CD4-positive, alpha-beta T cell (primary cell): ENCODE results near the gene ABCC3. TPM values are rescaled to one million over a fixed set of nuclear protein-coding genes. Genes with fewer than 3 reads are reported as not detected.

Source experiments
- ATAC-seq: fragments of 200-7000 bp; cut with Tn5 transposase; one replicate; pipeline ENCODE4 v1.10.0; 2022; ENCODE audit warnings: mild to moderate bottlenecking; ENCODE audit not compliant: poor library complexity
- CTCF ChIA-PET: fragments of 350-600 bp; sonication (Branson Sonifier 250); formaldehyde crosslinking; loops from one replicate; lab custom pipeline; 2021; ENCODE audit warnings: antibody characterized with exemption, inconsistent platforms; lab: Charles Lee
- POLR2A ChIA-PET: fragments of 350-600 bp; sonication (Branson Sonifier 250); formaldehyde crosslinking; loops from one replicate; lab custom pipeline; 2021; ENCODE audit warnings: antibody characterized with exemption, inconsistent platforms; lab: Charles Lee
- DNase-seq, 14 experiments: peaks; one replicate each; pipeline ENCODE4 v3.0.0-alpha.2; 2013 to 2020; ENCODE audit warnings: mixed read lengths in 2 of 14
- H3K27ac ChIP-seq, 2 donors: one replicate each; pipeline versions ENCODE4 v1.5.1 to v1.7.0; 2013; ENCODE audit warnings: low read length in 2 of 2, low read depth in 1 of 2, mild to moderate bottlenecking in 1 of 2
- H3K27me3 ChIP-seq, 2 experiments: 1 replicate in 1 of 2; 2 replicates in 1 of 2; pipeline versions ENCODE4 v1.6.1 to v1.7.0; 2013; ENCODE audit warnings: low read length in 2 of 2, control low read depth in 1 of 2, mild to moderate bottlenecking in 1 of 2, moderate library complexity in 1 of 2; ENCODE audit not compliant: insufficient read depth in 2 of 2, control insufficient read depth in 1 of 2
- H3K36me3 ChIP-seq: one replicate; pipeline ENCODE4 v1.6.1; 2013; ENCODE audit warnings: low read length, control low read depth; ENCODE audit not compliant: insufficient read depth
- H3K4me1 ChIP-seq: one replicate; pipeline ENCODE4 v1.6.1; 2013; ENCODE audit warnings: low read length, control low read depth; ENCODE audit not compliant: insufficient read depth
- H3K4me3 ChIP-seq: one replicate; pipeline ENCODE4 v1.5.1; 2013; ENCODE audit warnings: mild to moderate bottlenecking, low read length, moderate library complexity
- H3K9me3 ChIP-seq, 2 experiments: 1 replicate in 1 of 2; 2 replicates in 1 of 2; pipeline versions ENCODE4 v1.6.1 to v1.7.0; 2013; ENCODE audit warnings: low read length in 2 of 2, mild to moderate bottlenecking in 2 of 2, control low read depth in 1 of 2, moderate library complexity in 1 of 2; ENCODE audit not compliant: control insufficient read depth in 1 of 2, insufficient read depth in 1 of 2
- H3K27ac Mint-ChIP-seq: one replicate; pipeline ENCODE4 v1.8.0; 2020; ENCODE audit warnings: mixed read lengths
- H3K27me3 Mint-ChIP-seq: one replicate; pipeline ENCODE4 v1.8.0; 2021; ENCODE audit warnings: mixed read lengths
- H3K36me3 Mint-ChIP-seq: one replicate; pipeline ENCODE4 v1.8.0; 2021; ENCODE audit warnings: low read depth, mixed read lengths
- H3K4me1 Mint-ChIP-seq: one replicate; pipeline ENCODE4 v1.8.0; 2021; ENCODE audit warnings: low read depth, mixed read lengths
- H3K4me3 Mint-ChIP-seq: one replicate; pipeline ENCODE4 v1.8.0; 2020; ENCODE audit warnings: mild to moderate bottlenecking, mixed read lengths
- H3K9me3 Mint-ChIP-seq: one replicate; pipeline ENCODE4 v1.8.0; 2020; ENCODE audit warnings: mixed read lengths
- intact Hi-C, 2 experiments: fragments of 100-400 bp; cut with DNase I in 1 of 2; cut with micrococcal nuclease in 1 of 2; formaldehyde crosslinking; loops; one replicate each; pipeline versions ENCODE4 v1.15.1 to v1.9.0; 2023 to 2025; cut with DNase I, micrococcal nuclease
- total RNA-seq, 174 experiments: library from RNA in 2 of 174; stranded (reverse) in 2 of 174; gene quantifications; one replicate each; pipeline ENCODE4 v1.2.3 and lab custom pipeline; 2021 to 2026
- TF ChIP-seq, protein P1 (sequence below): fragments of 200-600 bp; IDR thresholded peaks from one replicate; pipeline ENCODE4 v1.8.0; 2022; ENCODE audit warnings: antibody characterized with exemption, mild to moderate bottlenecking

The ABCC3 gene
- total RNA-seq, 2 experiments from 2014 or later: 0.19 TPM; not detected in 1

DNA sequence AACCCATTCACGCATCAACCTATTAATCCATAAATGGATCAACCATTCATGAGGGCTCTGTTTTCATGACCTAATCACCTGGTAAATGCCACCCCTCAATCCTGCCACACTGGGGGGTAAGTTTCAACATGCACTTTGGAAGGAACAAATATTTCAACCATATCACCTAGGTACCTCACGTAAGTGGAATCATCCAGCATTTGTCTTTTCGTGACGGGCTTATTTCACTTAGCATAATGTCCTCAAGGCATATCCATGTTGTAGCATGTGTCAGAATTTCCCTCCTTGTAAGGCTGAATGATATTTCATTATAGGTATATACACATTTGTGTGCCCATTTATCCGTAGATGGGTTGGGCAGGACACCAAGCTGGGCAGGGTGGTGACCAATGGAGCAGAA, 37.4 kb downstream of the ABCC3 start:
- H3K27ac Mint-ChIP-seq: no peak overlapping the region
- CTCF ChIA-PET: no interaction called here
- H3K4me3 ChIP-seq: no peak overlapping the region
- H3K4me1 Mint-ChIP-seq: no peaks in the 10 kb centered on the region
- H3K27me3 ChIP-seq: no peaks in the 10 kb centered on the region
- no peaks in the 10 kb centered on the region for H3K36me3 Mint-ChIP-seq
- H3K27me3 Mint-ChIP-seq: no peaks in the 10 kb centered on the region
- intact Hi-C loops: no loop called here
- TF ChIP-seq, protein P1, sequence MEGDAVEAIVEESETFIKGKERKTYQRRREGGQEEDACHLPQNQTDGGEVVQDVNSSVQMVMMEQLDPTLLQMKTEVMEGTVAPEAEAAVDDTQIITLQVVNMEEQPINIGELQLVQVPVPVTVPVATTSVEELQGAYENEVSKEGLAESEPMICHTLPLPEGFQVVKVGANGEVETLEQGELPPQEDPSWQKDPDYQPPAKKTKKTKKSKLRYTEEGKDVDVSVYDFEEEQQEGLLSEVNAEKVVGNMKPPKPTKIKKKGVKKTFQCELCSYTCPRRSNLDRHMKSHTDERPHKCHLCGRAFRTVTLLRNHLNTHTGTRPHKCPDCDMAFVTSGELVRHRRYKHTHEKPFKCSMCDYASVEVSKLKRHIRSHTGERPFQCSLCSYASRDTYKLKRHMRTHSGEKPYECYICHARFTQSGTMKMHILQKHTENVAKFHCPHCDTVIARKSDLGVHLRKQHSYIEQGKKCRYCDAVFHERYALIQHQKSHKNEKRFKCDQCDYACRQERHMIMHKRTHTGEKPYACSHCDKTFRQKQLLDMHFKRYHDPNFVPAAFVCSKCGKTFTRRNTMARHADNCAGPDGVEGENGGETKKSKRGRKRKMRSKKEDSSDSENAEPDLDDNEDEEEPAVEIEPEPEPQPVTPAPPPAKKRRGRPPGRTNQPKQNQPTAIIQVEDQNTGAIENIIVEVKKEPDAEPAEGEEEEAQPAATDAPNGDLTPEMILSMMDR: no peak
- no peak overlapping the region for H3K27ac ChIP-seq
- no peaks in the 10 kb centered on the region for H3K4me1 ChIP-seq
- DNase-seq (no peak), ATAC-seq (no peak)
- no peaks in the 10 kb centered on the region for H3K9me3 Mint-ChIP-seq
- no peaks in the 10 kb centered on the region for H3K9me3 ChIP-seq
- no peak overlapping the region for H3K4me3 Mint-ChIP-seq
- no peaks in the 10 kb centered on the region for H3K36me3 ChIP-seq
- POLR2A ChIA-PET: no interaction called here

DNA sequence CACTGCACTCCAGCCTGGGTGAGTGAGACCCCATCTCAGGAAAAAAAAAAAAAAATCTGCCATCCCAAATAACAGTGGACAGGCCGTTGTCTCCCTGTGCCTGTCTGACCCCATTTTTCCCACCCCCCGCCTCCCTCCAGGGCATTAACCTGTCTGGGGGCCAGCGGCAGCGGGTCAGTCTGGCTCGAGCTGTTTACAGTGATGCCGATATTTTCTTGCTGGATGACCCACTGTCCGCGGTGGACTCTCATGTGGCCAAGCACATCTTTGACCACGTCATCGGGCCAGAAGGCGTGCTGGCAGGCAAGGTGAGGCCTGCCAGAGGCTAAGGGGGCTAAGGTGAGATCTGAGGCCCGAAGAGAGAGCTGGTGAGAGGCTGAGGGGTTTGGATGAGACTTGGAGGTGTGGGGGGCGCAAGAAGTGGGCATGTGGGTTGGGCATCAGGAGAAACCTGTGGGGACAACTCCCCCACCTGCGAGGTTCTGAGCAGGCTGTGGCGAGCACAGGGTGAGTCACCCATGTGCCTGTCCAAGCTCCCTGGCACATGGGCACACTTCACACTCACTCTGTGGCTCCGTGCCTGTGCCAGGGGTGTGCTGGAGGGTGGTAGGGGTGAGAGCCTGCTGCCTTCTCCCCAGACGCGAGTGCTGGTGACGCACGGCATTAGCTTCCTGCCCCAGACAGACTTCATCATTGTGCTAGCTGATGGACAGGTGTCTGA, 38.3 kb downstream of the ABCC3 start:
- ChIA-PET CTCF (no interaction called here), POLR2A (no interaction called here)
- H3K27ac Mint-ChIP-seq: no peak overlapping the region
- H3K4me3 ChIP-seq: no peak overlapping the region
- no peak for ATAC-seq
- DNase-seq: no peak
- H3K4me1 ChIP-seq: no peaks in the 10 kb centered on the region
- no peaks in the 10 kb centered on the region for H3K4me1 Mint-ChIP-seq
- no peaks in the 10 kb centered on the region for H3K36me3 ChIP-seq
- TF ChIP-seq, protein P1: no peak
- intact Hi-C loops: no loop called here
- H3K36me3 Mint-ChIP-seq: no peaks in the 10 kb centered on the region
- H3K27me3 ChIP-seq: no peaks in the 10 kb centered on the region
- no peaks in the 10 kb centered on the region for H3K27me3 Mint-ChIP-seq
- no peaks in the 10 kb centered on the region for H3K9me3 ChIP-seq
- H3K27ac ChIP-seq: no peak overlapping the region
- H3K4me3 Mint-ChIP-seq: no peak overlapping the region
- H3K9me3 Mint-ChIP-seq: no peaks in the 10 kb centered on the region

DNA sequence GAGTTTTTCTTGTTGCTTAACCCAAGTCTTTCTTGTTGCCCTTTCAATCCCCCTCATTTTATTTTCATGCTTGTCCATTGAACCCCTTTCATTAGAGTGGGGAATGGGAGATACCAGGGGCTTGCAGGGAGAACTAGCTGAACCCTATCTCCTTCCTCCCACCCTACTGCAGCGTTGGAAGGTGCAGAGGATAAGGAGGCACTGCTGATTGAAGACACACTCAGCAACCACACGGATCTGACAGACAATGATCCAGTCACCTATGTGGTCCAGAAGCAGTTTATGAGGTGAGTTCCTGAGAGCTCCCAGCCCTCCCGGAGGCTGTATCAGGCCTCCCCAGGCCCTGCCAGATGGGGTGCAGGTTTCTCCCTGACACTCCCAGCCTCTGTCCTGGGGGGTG, 40.5 kb downstream of the ABCC3 start:
- Mint-ChIP-seq H3K27me3 (peaks cover 14% of the 10 kb centered on the region), H3K4me3 (no peak overlapping the region), H3K36me3 (no peaks in the 10 kb centered on the region), H3K27ac (no peak overlapping the region), H3K9me3 (no peaks in the 10 kb centered on the region), H3K4me1 (no peaks in the 10 kb centered on the region)
- CTCF ChIA-PET: no interaction called here
- H3K27me3 ChIP-seq: peaks cover 0 to 3% of the 10 kb centered on the region in 2 experiments
- ATAC-seq: no peak
- TF ChIP-seq, protein P1: no peak
- H3K9me3 ChIP-seq: no peaks in the 10 kb centered on the region
- no peak for DNase-seq
- H3K27ac ChIP-seq: no peak overlapping the region
- H3K36me3 ChIP-seq: no peaks in the 10 kb centered on the region
- H3K4me3 ChIP-seq: no peak overlapping the region
- intact Hi-C loops: no loop called here
- POLR2A ChIA-PET: no interaction called here
- H3K4me1 ChIP-seq: no peaks in the 10 kb centered on the region
